ENCODE measurements around the gene SAMD11. TPM values are rescaled to one million over a fixed set of nuclear protein-coding genes. Genes with fewer than 3 reads are reported as not detected.
"Not testable (repeated sequence)": the region's sequence is repeated elsewhere in the genome, so short reads cannot be mapped to it uniquely, and the experiment has no call there.

SAMD11 gene
- total and polyA plus RNA-seq, 2 donors (not counting 1 experiment from before 2014, with no cell fraction given) = not detected

DNA sequence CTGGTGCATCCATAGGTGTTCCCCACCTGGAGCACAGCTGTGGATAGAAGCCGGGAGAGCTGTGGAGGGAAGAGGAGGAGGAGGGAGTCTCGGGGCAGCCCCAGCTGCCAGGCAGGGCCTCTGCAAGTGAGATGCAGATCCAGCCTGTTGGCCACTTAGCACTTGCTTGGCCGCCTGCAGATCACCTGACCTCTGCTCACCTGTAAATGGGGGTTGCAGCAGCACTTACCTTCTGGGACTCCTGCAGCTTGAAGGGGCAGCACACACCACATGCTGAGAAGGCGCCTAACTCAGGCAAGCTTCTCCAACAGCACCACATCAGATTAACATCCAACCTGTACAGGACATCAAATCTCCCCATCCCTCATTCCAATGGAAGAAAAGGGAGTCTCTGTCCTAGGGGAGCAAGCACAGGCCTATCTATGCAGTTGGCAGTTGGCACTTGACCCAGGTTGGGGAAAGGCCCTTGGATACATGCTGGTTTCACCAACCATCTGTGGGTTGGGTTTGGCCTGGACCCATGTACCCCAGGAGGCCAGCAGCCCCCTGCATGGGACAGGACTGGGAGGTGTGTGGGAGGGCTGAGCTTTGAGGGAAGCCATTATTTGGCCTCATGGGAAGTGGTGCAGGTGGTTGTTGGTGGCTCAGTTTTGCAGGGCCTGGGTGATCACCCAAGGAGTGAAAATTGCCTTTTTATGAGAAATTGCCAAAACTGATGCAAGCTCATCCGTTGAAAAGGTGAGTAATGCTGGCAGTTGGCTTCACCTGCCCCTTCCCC lies 46.3 kb upstream of the SAMD11 start:
- POLR2A ChIA-PET; H3K9me3 ChIP-seq (ENCODE audit: control extremely low read depth in 1 of 3, control insufficient read depth in 2 of 3, insufficient read depth in 1 of 3, low read length in 2 of 3); CTCF ChIA-PET; H4K20me1 ChIP-seq (ENCODE audit: control insufficient read depth, insufficient read depth, low read length, poor library complexity, severe bottlenecking); H3K9me3 Mint-ChIP-seq (ENCODE audit: insufficient read depth); H3K4me1 ChIP-seq (ENCODE audit: control insufficient read depth in 2 of 2, insufficient read depth in 2 of 2, low read length in 2 of 2); H3K27me3 Mint-ChIP-seq; H3K4me2 ChIP-seq (replicated peaks; ENCODE audit: low read depth, low read length, poor library complexity, severe bottlenecking); intact Hi-C loops (cut with micrococcal nuclease); H3K27ac Mint-ChIP-seq; H3K4me3 ChIP-seq (ENCODE audit: control extremely low read depth in 1 of 5, extremely low read depth in 1 of 5, insufficient read depth in 1 of 5, low read depth in 2 of 5, low read length in 4 of 5); H3K36me3 ChIP-seq (replicated peaks in 1 of 2; ENCODE audit: control extremely low read depth in 1 of 2, control insufficient read depth in 1 of 2, extremely low read depth in 1 of 2, insufficient read depth in 2 of 2, low read length in 1 of 2); DNase-seq; H3K27ac ChIP-seq (ENCODE audit: low read length in 2 of 2); H2AFZ ChIP-seq (ENCODE audit: insufficient read depth, low read depth, low read length, poor library complexity, severe bottlenecking); H3K4me3 Mint-ChIP-seq; H3K9ac ChIP-seq (ENCODE audit: low read length); H3K27me3 ChIP-seq (replicated peaks in 1 of 4; ENCODE audit: control extremely low read depth in 1 of 4, control insufficient read depth in 3 of 4, insufficient read depth in 4 of 4, low read length in 3 of 4); H3K4me1 Mint-ChIP-seq; ATAC-seq (ENCODE audit: low read depth); H3K79me2 ChIP-seq (ENCODE audit: control insufficient read depth, insufficient read depth, low read length): not testable (repeated sequence)
- 95% methylated on average over 3 of the region's 5 CpGs for WGBS (ENCODE audit: insufficient coverage)

GRCh38 chr1:880511-880910 lies 43.2 kb upstream of the SAMD11 start:
- H3K4me2 ChIP-seq (replicated peaks; ENCODE audit: low read depth, low read length, poor library complexity, severe bottlenecking); DNase-seq; H3K9me3 Mint-ChIP-seq (ENCODE audit: insufficient read depth); ATAC-seq (ENCODE audit: low read depth); H4K20me1 ChIP-seq (ENCODE audit: control insufficient read depth, insufficient read depth, low read length, poor library complexity, severe bottlenecking); H3K4me3 Mint-ChIP-seq; H3K27ac ChIP-seq (ENCODE audit: low read length in 2 of 2); POLR2A ChIA-PET; H3K4me1 Mint-ChIP-seq; H3K27ac Mint-ChIP-seq; H2AFZ ChIP-seq (ENCODE audit: insufficient read depth, low read depth, low read length, poor library complexity, severe bottlenecking); H3K79me2 ChIP-seq (ENCODE audit: control insufficient read depth, insufficient read depth, low read length); H3K9ac ChIP-seq (ENCODE audit: low read length); CTCF ChIA-PET; H3K27me3 ChIP-seq (replicated peaks in 1 of 4; ENCODE audit: control extremely low read depth in 1 of 4, control insufficient read depth in 3 of 4, insufficient read depth in 4 of 4, low read length in 3 of 4); H3K4me1 ChIP-seq (ENCODE audit: control insufficient read depth in 2 of 2, insufficient read depth in 2 of 2, low read length in 2 of 2); H3K9me3 ChIP-seq (ENCODE audit: control extremely low read depth in 1 of 3, control insufficient read depth in 2 of 3, insufficient read depth in 1 of 3, low read length in 2 of 3); H3K36me3 ChIP-seq (replicated peaks in 1 of 2; ENCODE audit: control extremely low read depth in 1 of 2, control insufficient read depth in 1 of 2, extremely low read depth in 1 of 2, insufficient read depth in 2 of 2, low read length in 1 of 2); intact Hi-C loops (cut with micrococcal nuclease); H3K4me3 ChIP-seq (ENCODE audit: control extremely low read depth in 1 of 5, extremely low read depth in 1 of 5, insufficient read depth in 1 of 5, low read depth in 2 of 5, low read length in 4 of 5): not testable (repeated sequence)
- peaks cover 30% of the 10 kb centered on the region for H3K27me3 Mint-ChIP-seq
- WGBS (ENCODE audit: insufficient coverage) = no CpG with 5 or more reads among the region's 2 CpGs

DNA sequence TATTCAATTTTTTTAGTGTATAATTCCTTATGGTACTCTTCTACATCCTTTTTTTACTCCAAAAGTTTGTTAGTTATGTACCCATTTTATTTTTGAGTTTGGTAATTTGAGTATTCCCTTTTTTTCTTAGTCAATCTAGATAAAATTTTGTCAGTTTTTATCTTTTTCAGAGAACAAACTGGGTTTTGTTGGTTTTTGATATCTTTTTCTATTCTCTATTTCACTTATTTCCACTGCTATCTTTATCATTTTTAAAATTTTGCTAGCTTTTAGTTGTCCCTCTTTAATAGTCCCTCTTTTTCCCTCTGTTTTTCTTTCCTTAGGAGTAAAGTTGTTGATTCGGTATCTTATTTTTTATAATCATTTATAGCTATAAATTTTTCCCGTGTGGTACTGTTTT lies 42.8 kb upstream of the SAMD11 start:
- H3K4me2 ChIP-seq (replicated peaks; ENCODE audit: low read depth, low read length, poor library complexity, severe bottlenecking); H3K9me3 ChIP-seq (ENCODE audit: control extremely low read depth in 1 of 3, control insufficient read depth in 2 of 3, insufficient read depth in 1 of 3, low read length in 2 of 3); H3K79me2 ChIP-seq (ENCODE audit: control insufficient read depth, insufficient read depth, low read length); H3K4me1 Mint-ChIP-seq; H2AFZ ChIP-seq (ENCODE audit: insufficient read depth, low read depth, low read length, poor library complexity, severe bottlenecking); H3K27ac Mint-ChIP-seq; H3K36me3 ChIP-seq (replicated peaks in 1 of 2; ENCODE audit: control extremely low read depth in 1 of 2, control insufficient read depth in 1 of 2, extremely low read depth in 1 of 2, insufficient read depth in 2 of 2, low read length in 1 of 2); H3K9ac ChIP-seq (ENCODE audit: low read length); H3K9me3 Mint-ChIP-seq (ENCODE audit: insufficient read depth); CTCF ChIA-PET; H3K27me3 ChIP-seq (replicated peaks in 1 of 4; ENCODE audit: control extremely low read depth in 1 of 4, control insufficient read depth in 3 of 4, insufficient read depth in 4 of 4, low read length in 3 of 4); H3K4me3 ChIP-seq (ENCODE audit: control extremely low read depth in 1 of 5, extremely low read depth in 1 of 5, insufficient read depth in 1 of 5, low read depth in 2 of 5, low read length in 4 of 5); H3K4me1 ChIP-seq (ENCODE audit: control insufficient read depth in 2 of 2, insufficient read depth in 2 of 2, low read length in 2 of 2); H3K27ac ChIP-seq (ENCODE audit: low read length in 2 of 2); intact Hi-C loops (cut with micrococcal nuclease); H4K20me1 ChIP-seq (ENCODE audit: control insufficient read depth, insufficient read depth, low read length, poor library complexity, severe bottlenecking); DNase-seq; POLR2A ChIA-PET; ATAC-seq (ENCODE audit: low read depth); H3K4me3 Mint-ChIP-seq: not testable (repeated sequence)
- no CpG with 5 or more reads among the region's 2 CpGs for WGBS (ENCODE audit: insufficient coverage)
- H3K27me3 Mint-ChIP-seq = peaks cover 34% of the 10 kb centered on the region
